Erythroblast (primary cell): ENCODE results near the gene PDE10A.

ENCODE experiments used
- GATA1 ChIP-seq: IDR thresholded peaks from 2 replicates; pipeline ENCODE4 v1.6.1; 2011; ENCODE audit warnings: low read depth, mild to moderate bottlenecking, control low read depth, low read length, moderate library complexity
- POLR2A ChIP-seq: IDR thresholded peaks from 2 replicates; pipeline ENCODE4 v1.6.1; 2011; ENCODE audit warnings: mild to moderate bottlenecking, low read length

GRCh38 chr6:165519316-165519715, 143.7 kb downstream of the PDE10A start:
- TF ChIP-seq POLR2A (no peak), GATA1 (no peak)
